ENCODE measurements around the gene ZNF488. TPM values are rescaled to one million over a fixed set of nuclear protein-coding genes. Genes with fewer than 3 reads are reported as not detected.

Gene ZNF488
- total RNA-seq, 1 donor from 2014 or later: under 0.01 TPM

- H3K27me3 ChIP-seq (ENCODE audit: control insufficient read depth, insufficient read depth, low read length): no peaks in the 10 kb centered on the region
- H3K4me3 ChIP-seq (ENCODE audit: low read depth, low read length): no peak overlapping the region
- DNase-seq (ENCODE audit: low read depth) (no peak), FAIRE-seq (no peak)
- no peaks in the 10 kb centered on the region for H3K36me3 ChIP-seq (ENCODE audit: control insufficient read depth, insufficient read depth, low read length)
- no peak for TF ChIP-seq CTCF (IDR thresholded peaks at IDR 0.05; ENCODE audit: insufficient read depth, low read length, severe bottlenecking)
Measured at GRCh38 chr10:47379445-47379785, 4.7 kb downstream of the ZNF488 start.

DNA sequence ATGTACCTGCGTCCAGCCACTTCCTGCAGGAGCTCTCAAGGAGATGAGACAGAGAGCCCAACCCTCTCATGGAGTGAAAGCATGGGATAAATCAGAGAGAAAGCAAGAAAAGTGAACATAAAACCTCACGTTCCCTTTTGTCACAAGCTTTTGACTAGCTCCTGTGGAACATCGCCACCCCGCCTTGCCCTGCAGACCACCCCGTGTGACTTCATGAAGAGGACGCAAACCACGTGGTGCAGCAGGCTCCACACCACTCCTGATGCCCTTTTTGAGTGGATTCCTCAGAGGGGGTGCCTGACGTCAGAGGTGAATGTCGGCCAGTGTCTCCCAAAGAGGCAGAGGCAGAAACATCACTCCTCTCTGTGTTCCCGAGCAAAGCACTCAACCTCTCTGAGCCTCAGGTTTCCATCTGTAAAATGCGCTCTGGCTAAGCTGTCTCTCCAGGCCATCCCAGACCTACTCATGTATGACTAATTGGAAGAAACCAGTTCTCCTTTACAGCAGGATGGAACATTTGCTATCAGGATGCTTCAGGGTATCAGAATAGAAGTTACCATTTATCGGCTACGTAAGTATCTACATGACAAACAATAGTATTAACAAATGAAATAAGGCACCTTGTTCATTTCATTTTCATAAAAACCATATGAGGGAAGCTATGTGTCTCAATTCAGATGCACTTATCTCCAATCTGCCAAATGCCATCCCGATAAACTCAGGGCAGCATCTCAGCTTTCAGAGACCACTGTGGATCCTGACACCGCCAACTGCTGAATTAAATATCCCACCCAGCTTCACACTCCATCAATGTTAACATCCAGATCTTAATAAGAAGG, 5.3 kb downstream of the ZNF488 start:
- no peak for TF ChIP-seq CTCF (IDR thresholded peaks at IDR 0.05; ENCODE audit: insufficient read depth, low read length, severe bottlenecking)
- no peak for FAIRE-seq
- Histone ChIP-seq H3K4me3 (ENCODE audit: low read depth, low read length) (no peak overlapping the region), H3K36me3 (ENCODE audit: control insufficient read depth, insufficient read depth, low read length) (no peaks in the 10 kb centered on the region), H3K27me3 (ENCODE audit: control insufficient read depth, insufficient read depth, low read length) (no peaks in the 10 kb centered on the region)
- DNase-seq (ENCODE audit: low read depth): no peak

DNA sequence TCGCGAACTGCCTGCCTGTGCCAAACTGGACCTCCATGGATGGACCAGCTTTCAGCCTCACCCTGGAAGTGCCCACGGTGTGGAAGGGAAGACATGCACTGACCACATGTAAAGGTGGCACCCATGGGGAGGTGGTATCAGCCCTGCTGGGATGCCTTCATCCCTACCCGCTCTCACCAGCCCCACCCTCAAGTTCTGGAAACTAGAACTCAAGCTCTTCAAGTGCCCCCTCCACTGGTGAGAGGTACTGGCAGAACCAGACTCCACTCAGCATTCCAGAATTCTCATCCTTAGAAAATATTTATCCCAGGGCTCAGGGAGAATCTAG, 5.9 kb downstream of the ZNF488 start:
- H3K27me3 ChIP-seq (ENCODE audit: control insufficient read depth, insufficient read depth, low read length): no peaks in the 10 kb centered on the region
- TF ChIP-seq CTCF (IDR thresholded peaks at IDR 0.05; ENCODE audit: insufficient read depth, low read length, severe bottlenecking): no peak
- DNase-seq (ENCODE audit: low read depth) (no peak), FAIRE-seq (no peak)
- no peak overlapping the region for H3K4me3 ChIP-seq (ENCODE audit: low read depth, low read length)
- H3K36me3 ChIP-seq (ENCODE audit: control insufficient read depth, insufficient read depth, low read length): no peaks in the 10 kb centered on the region

DNA sequence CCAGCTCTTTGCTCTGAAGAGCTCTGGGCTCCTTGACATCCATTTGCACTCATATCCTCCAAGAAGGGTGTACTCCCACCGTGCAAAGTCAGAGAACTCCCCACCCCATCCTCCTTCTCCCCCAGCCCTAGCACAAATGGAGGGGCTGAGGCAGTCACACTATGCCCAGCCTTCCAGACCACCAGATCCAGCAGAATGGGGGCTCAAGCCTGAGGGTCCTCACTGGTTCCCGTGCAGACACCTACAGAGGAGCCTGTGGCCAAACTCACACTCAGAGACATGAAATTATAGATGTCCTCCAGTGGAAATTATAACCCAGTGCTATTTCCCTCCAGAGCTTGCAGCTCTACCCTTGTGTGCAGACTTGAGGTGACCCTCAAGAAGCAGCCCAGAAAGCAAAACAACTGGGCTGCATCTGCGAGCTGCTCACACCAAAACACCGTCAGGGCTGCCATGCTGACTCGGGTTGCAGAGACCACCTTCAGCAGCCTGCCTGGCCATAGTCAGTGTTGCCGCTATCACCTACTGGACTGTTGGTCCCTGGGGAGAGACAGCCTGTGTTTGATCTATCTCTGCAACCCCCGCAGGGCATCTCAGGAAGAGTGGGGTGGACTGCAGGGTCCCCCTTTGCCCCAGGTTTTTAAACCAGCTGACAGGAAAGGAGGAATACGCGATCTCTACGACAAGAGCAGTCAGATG, 7.4 kb downstream of the ZNF488 start:
- TF ChIP-seq CTCF (IDR thresholded peaks at IDR 0.05; ENCODE audit: insufficient read depth, low read length, severe bottlenecking): no peak
- H3K27me3 ChIP-seq (ENCODE audit: control insufficient read depth, insufficient read depth, low read length): no peaks in the 10 kb centered on the region
- FAIRE-seq (no peak), DNase-seq (ENCODE audit: low read depth) (no peak)
- H3K4me3 ChIP-seq (ENCODE audit: low read depth, low read length): no peak overlapping the region
- H3K36me3 ChIP-seq (ENCODE audit: control insufficient read depth, insufficient read depth, low read length): no peaks in the 10 kb centered on the region

- H3K27me3 ChIP-seq (ENCODE audit: control insufficient read depth, insufficient read depth, low read length): no peaks in the 10 kb centered on the region
- FAIRE-seq (no peak), DNase-seq (ENCODE audit: low read depth) (no peak)
- H3K36me3 ChIP-seq (ENCODE audit: control insufficient read depth, insufficient read depth, low read length): no peaks in the 10 kb centered on the region
- TF ChIP-seq CTCF (IDR thresholded peaks at IDR 0.05; ENCODE audit: insufficient read depth, low read length, severe bottlenecking): no peak
- H3K4me3 ChIP-seq (ENCODE audit: low read depth, low read length): no peak overlapping the region
Measured at GRCh38 chr10:47374611-47375536, 9.2 kb downstream of the ZNF488 start.

All from bronchial epithelial cell (primary cell).